HG03045 (cell line): ENCODE results near the gene MAST3.

Source experiments
- ATAC-seq: cut with Tn5 transposase; IDR thresholded peaks from one replicate; pipeline ENCODE4 v1.9.1; 2021; ENCODE audit warnings: mild to moderate bottlenecking, moderate library complexity; ENCODE audit not compliant: unreplicated experiment

Gene MAST3

GRCh38 chr19:18131841-18132596 lies 34.4 kb downstream of the MAST3 start:
- ATAC-seq: no peak

- ATAC-seq: no peak
Observed at GRCh38 chr19:18135712-18136584, 38.4 kb downstream of the MAST3 start.

GRCh38 chr19:18137242-18137641 lies 39.7 kb downstream of the MAST3 start:
- no peak for ATAC-seq

GRCh38 chr19:18137657-18138339 lies 40.2 kb downstream of the MAST3 start:
- no peak for ATAC-seq

- no peak for ATAC-seq
Observed at GRCh38 chr19:18140473-18140872, 42.9 kb downstream of the MAST3 start.

GRCh38 chr19:18141031-18141430 lies 43.5 kb downstream of the MAST3 start:
- ATAC-seq: no peak

- ATAC-seq: no peak
Observed at GRCh38 chr19:18143902-18144301, 46.3 kb downstream of the MAST3 start.

- ATAC-seq: no peak
Observed at GRCh38 chr19:18144361-18144760, 46.8 kb downstream of the MAST3 start.

- ATAC-seq: no peak
Observed at GRCh38 chr19:18144906-18145305, 47.3 kb downstream of the MAST3 start.

- ATAC-seq: no peak
Observed at GRCh38 chr19:18145391-18145999, 47.9 kb downstream of the MAST3 start.

- ATAC-seq: no peak
Observed at GRCh38 chr19:18147396-18147795, 49.8 kb downstream of the MAST3 start.

- ATAC-seq: no peak
Observed at GRCh38 chr19:18149596-18149975, 52.0 kb downstream of the MAST3 start.

GRCh38 chr19:18150776-18151624 lies 53.4 kb downstream of the MAST3 start:
- no peak for ATAC-seq

GRCh38 chr19:18152442-18152816 lies 54.9 kb downstream of the MAST3 start:
- ATAC-seq: peak; percentile 65

GRCh38 chr19:18152817-18153555 lies 55.4 kb downstream of the MAST3 start, which contains the start of gene PIK3R2:
Gene PIK3R2 (plus strand): TSS chr19:18153163. CDS start chr19:18155880, 2,717 bp downstream.
- ATAC-seq: peak; percentile 64

GRCh38 chr19:18153556-18154134 lies 56.1 kb downstream of the MAST3 start:
- ATAC-seq: no peak

GRCh38 chr19:18155095-18156087 lies 57.8 kb downstream of the MAST3 start:
- no peak for ATAC-seq

GRCh38 chr19:18156268-18156667 lies 58.7 kb downstream of the MAST3 start:
- no peak for ATAC-seq
